Upper lobe of right lung (tissue), 1 donor: ENCODE measurements around the gene PSENEN. TPM values are rescaled to one million over a fixed set of nuclear protein-coding genes. Genes with fewer than 3 reads are reported as not detected.

ENCODE experiments used
- ATAC-seq: fragments of 200-7000 bp; cut with Tn5 transposase; one replicate; pipeline ENCODE4 v1.9.1; 2020; ENCODE audit warnings: mild to moderate bottlenecking, moderate library complexity
- DNase-seq: peaks from one replicate; pipeline ENCODE4 v3.0.0-alpha.2; 2020
- H3K27ac ChIP-seq: fragments of 200-600 bp; one replicate; pipeline ENCODE4 v1.8.0; 2022
- H3K27me3 ChIP-seq: fragments of 200-600 bp; one replicate; pipeline ENCODE4 v1.8.0; 2022; ENCODE audit warnings: mild to moderate bottlenecking
- H3K36me3 ChIP-seq: fragments of 200-600 bp; one replicate; pipeline ENCODE4 v1.8.0; 2022
- H3K4me1 ChIP-seq: fragments of 200-600 bp; one replicate; pipeline ENCODE4 v1.8.0; 2022
- H3K4me3 ChIP-seq: fragments of 200-600 bp; one replicate; pipeline ENCODE4 v1.8.0; 2022; ENCODE audit warnings: mild to moderate bottlenecking
- H3K9me3 ChIP-seq: fragments of 200-600 bp; one replicate; pipeline ENCODE4 v1.8.0; 2022
- intact Hi-C: fragments of 100-400 bp; cut with DNase I; formaldehyde crosslinking; loops from one replicate; pipeline ENCODE4 v1.11.0; 2022
- total RNA-seq: library from RNA; stranded (reverse); fragmentation: NEBNext Ultra II Directional; extraction: Animal tissue kit (Norgen Biotek cat#: 25700); gene quantifications from one replicate; pipeline ENCODE4 v1.2.1, GENCODE V29; 2021
- TF ChIP-seq, protein P1 (sequence below): fragments of 200-600 bp; IDR thresholded peaks from one replicate; pipeline ENCODE4 v1.8.0; 2022; ENCODE audit warnings: antibody characterized with exemption
- donor health status: DM: no; HTN: yes; CAD: no; lungs with severe emphysema.

The PSENEN gene
- total RNA-seq, 1 donor from 2014 or later: 51.0 TPM

DNA sequence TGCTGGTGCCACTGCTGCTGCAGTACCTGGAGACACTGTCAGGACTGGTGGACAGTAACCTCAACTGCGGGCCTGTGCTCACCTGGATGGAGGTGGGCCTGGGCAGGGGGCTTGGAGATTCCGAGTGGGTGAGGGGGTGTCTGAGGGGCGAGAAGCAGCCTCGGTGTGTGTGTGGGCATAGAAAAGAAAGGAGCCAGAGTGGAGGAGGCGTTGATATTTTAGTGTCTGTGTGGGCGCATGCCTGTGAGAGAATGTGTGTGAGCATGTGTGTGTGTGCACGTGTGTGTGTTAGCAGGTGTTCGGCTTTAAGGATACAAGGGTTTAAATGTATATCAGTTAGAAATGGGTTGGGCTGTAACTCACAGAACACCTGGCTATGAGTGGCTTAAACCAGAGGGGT is 33.6 kb downstream of the PSENEN start:
- TF ChIP-seq, protein P1, sequence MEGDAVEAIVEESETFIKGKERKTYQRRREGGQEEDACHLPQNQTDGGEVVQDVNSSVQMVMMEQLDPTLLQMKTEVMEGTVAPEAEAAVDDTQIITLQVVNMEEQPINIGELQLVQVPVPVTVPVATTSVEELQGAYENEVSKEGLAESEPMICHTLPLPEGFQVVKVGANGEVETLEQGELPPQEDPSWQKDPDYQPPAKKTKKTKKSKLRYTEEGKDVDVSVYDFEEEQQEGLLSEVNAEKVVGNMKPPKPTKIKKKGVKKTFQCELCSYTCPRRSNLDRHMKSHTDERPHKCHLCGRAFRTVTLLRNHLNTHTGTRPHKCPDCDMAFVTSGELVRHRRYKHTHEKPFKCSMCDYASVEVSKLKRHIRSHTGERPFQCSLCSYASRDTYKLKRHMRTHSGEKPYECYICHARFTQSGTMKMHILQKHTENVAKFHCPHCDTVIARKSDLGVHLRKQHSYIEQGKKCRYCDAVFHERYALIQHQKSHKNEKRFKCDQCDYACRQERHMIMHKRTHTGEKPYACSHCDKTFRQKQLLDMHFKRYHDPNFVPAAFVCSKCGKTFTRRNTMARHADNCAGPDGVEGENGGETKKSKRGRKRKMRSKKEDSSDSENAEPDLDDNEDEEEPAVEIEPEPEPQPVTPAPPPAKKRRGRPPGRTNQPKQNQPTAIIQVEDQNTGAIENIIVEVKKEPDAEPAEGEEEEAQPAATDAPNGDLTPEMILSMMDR: no peak

DNA sequence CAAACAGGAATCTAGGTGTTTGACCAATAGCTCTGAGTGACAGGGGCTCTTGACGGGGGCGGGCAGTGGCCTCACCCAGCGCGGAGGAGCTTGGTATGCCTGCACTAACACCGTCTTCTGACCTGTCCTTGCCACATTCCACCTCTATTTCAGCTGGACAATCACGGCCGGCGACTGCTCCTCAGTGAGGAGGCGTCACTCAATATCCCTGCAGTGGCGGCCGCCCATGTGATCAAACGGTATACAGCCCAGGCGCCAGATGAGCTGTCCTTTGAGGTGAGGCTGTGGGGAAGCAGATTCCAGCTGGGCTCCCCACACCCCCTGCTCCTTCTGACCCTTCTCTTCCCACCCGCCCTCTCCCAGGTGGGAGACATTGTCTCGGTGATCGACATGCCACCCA is 34.6 kb downstream of the PSENEN start:
- ATAC-seq (no peak), DNase-seq (no peak)
- no peak overlapping the region for H3K27ac ChIP-seq
- no peaks in the 10 kb centered on the region for H3K27me3 ChIP-seq
- TF ChIP-seq, protein P1: no peak
- no peak overlapping the region for H3K4me3 ChIP-seq
- intact Hi-C loops: no loop called here
- no peaks in the 10 kb centered on the region for H3K4me1 ChIP-seq
- no peaks in the 10 kb centered on the region for H3K9me3 ChIP-seq
- H3K36me3 ChIP-seq: no peaks in the 10 kb centered on the region

More for the DNA sequence above, 33.6 kb downstream of the PSENEN start:
- Histone ChIP-seq H3K27me3 (no peaks in the 10 kb centered on the region), H3K4me3 (no peak overlapping the region), H3K36me3 (no peaks in the 10 kb centered on the region), H3K27ac (no peak overlapping the region), H3K4me1 (peaks cover 4% of the 10 kb centered on the region), H3K9me3 (no peaks in the 10 kb centered on the region)
- DNase-seq (no peak), ATAC-seq (no peak)
- intact Hi-C loops: no loop called here

DNA sequence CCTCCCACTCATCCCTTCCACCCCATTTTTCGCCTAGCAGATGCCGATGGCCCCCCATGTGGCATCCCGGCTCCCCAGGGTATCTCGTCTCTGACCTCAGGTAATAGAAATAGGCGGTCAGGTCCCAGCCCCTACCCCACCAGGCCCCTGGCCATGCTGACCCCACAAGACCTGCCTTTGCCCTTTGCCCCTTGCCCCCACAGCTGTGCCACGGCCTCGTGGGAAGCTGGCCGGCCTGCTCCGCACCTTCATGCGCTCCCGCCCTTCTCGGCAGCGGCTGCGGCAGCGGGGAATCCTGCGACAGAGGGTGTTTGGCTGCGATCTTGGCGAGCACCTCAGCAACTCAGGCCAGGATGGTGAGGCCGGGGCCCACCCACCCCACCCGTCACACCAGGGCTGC is 35.3 kb downstream of the PSENEN start:
- DNase-seq (no peak), ATAC-seq (no peak)
- no peaks in the 10 kb centered on the region for H3K27me3 ChIP-seq
- H3K4me3 ChIP-seq: no peak overlapping the region
- intact Hi-C loops: no loop called here
- no peaks in the 10 kb centered on the region for H3K36me3 ChIP-seq
- H3K27ac ChIP-seq: no peak overlapping the region
- no peaks in the 10 kb centered on the region for H3K4me1 ChIP-seq
- no peaks in the 10 kb centered on the region for H3K9me3 ChIP-seq
- TF ChIP-seq, protein P1: no peak

DNA sequence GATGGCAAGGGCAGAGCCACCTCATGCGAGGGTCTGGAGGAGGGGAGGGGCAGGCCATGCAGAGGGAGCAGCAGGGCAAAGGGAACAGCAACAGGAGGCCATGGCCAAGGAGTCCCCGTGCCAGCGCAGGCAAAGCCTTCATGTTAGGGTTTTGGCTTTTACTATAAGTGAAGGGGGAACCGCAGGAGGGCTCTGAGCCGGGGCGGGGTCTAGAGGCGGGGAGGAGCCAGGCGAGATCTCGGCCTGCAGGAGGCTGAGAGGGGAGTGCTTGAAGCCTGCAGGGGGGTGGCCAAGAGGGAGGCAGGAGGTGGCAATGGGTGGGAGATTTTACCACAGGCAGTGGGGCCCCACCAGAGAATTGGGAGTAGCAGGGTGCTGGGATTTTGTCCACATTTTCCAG is 36.2 kb downstream of the PSENEN start:
- Histone ChIP-seq H3K4me1 (no peaks in the 10 kb centered on the region), H3K4me3 (no peak overlapping the region), H3K27me3 (no peaks in the 10 kb centered on the region), H3K9me3 (no peaks in the 10 kb centered on the region), H3K27ac (no peak overlapping the region), H3K36me3 (no peaks in the 10 kb centered on the region)
- intact Hi-C loops: no loop called here
- ATAC-seq (no peak), DNase-seq (no peak)
- TF ChIP-seq, protein P1: no peak

DNA sequence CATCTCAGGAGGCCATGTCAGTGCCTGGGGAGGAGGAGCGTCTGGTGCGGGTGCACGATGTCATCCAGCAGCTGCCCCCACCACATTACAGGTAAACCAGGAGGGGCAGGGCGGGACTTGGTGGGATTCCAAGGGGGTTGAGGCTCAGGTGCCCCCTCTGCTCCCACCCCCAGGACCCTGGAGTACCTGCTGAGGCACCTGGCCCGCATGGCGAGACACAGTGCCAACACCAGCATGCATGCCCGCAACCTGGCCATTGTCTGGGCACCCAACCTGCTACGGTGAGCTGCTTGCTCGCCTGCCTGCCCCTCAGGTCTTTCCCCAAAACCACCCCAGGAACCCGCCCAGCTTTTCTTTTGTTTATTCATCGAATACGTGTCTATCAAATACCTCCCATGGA is 37.1 kb downstream of the PSENEN start:
- Histone ChIP-seq H3K4me3 (no peak overlapping the region), H3K4me1 (no peaks in the 10 kb centered on the region), H3K27ac (no peak overlapping the region), H3K27me3 (no peaks in the 10 kb centered on the region), H3K36me3 (no peaks in the 10 kb centered on the region), H3K9me3 (no peaks in the 10 kb centered on the region)
- no peak for ATAC-seq
- DNase-seq: peak; percentile 62
- intact Hi-C loops: no loop called here
- TF ChIP-seq, protein P1: no peak
